ENCODE results near the gene HEMGN.

Gene HEMGN

GRCh38 chr9:97928986-97929604, 8.9 kb downstream of the HEMGN start:
- DNase-seq = no peak

GRCh38 chr9:97925497-97926334, 12.3 kb downstream of the HEMGN start:
- no peak for DNase-seq

GRCh38 chr9:97924386-97924785, 13.6 kb downstream of the HEMGN start:
- DNase-seq = peak; percentile 61

- peak; percentile 74 for DNase-seq
These were observed 14.4 kb downstream of the HEMGN start for GRCh38 chr9:97923529-97924108.

GRCh38 chr9:97921959-97922724, 15.8 kb downstream of the HEMGN start, which contains the start of gene TRMO:
TSS of gene TRMO (minus strand) at chr9:97922500. CDS start at chr9:97922493, 7 bp downstream.
- peak; percentile 98 for DNase-seq

GRCh38 chr9:97919217-97919813, 18.7 kb downstream of the HEMGN start:
- no peak for DNase-seq

- DNase-seq = no peak
These were observed 19.4 kb downstream of the HEMGN start for GRCh38 chr9:97918611-97919010.

GRCh38 chr9:97911970-97912369, 26.0 kb downstream of the HEMGN start:
- DNase-seq = no peak

- DNase-seq = no peak
These were observed 26.4 kb downstream of the HEMGN start for GRCh38 chr9:97911528-97911927.

GRCh38 chr9:97910357-97910756, 27.6 kb downstream of the HEMGN start:
- DNase-seq = no peak

GRCh38 chr9:97908705-97909104, 29.3 kb downstream of the HEMGN start:
- DNase-seq = peak; percentile 88

- DNase-seq = no peak
These were observed 30.3 kb downstream of the HEMGN start for GRCh38 chr9:97907632-97908031.

- peak; percentile 48 for DNase-seq
These were observed 30.9 kb downstream of the HEMGN start for GRCh38 chr9:97907046-97907445.

GRCh38 chr9:97906236-97906831, 31.6 kb downstream of the HEMGN start:
- peak; percentile 87 for DNase-seq

GRCh38 chr9:97905228-97905627, 32.7 kb downstream of the HEMGN start:
- peak; percentile 49 for DNase-seq

- DNase-seq = no peak
These were observed 33.2 kb downstream of the HEMGN start for GRCh38 chr9:97904725-97905124.

GRCh38 chr9:97903177-97903576, 34.8 kb downstream of the HEMGN start:
- DNase-seq = no peak

GRCh38 chr9:97900738-97901565, 37.0 kb downstream of the HEMGN start:
- peak; percentile 44 for DNase-seq

- no peak for DNase-seq
These were observed 37.8 kb downstream of the HEMGN start for GRCh38 chr9:97900103-97900737.

GRCh38 chr9:97895695-97896332, 42.2 kb downstream of the HEMGN start:
- peak; percentile 63 for DNase-seq
